Heart left ventricle (tissue), 16 donors: ENCODE results near the gene KLHL8. TPM values are rescaled to one million over a fixed set of nuclear protein-coding genes. Genes with fewer than 3 reads are reported as not detected.

Source experiments
- ATAC-seq, 4 donors: fragments of 200-7000 bp; cut with Tn5 transposase; one replicate each; pipeline ENCODE4 v1.9.1; 2020 to 2022; ENCODE audit warnings: moderate library complexity in 4 of 4, mild to moderate bottlenecking in 3 of 4, moderate number of reproducible peaks in 1 of 4
- DNase-seq, 5 donors: peaks; one replicate each; pipeline ENCODE4 v3.0.0-alpha.2; 2020
- H3K27ac ChIP-seq, 12 donors: fragments of 200-600 bp; sonication (generic) in 4 of 12; one replicate each; pipeline versions ENCODE4 v1.5.0 to v1.8.0; 2016 to 2022; ENCODE audit warnings: mild to moderate bottlenecking in 2 of 12
- H3K27me3 ChIP-seq, 9 donors: fragments of 200-600 bp; sonication (generic) in 2 of 9; one replicate each; pipeline versions ENCODE4 v1.5.1 to v1.8.0; 2016 to 2022; ENCODE audit warnings: mild to moderate bottlenecking in 3 of 9
- H3K36me3 ChIP-seq, 9 donors: fragments of 200-600 bp; sonication (generic) in 2 of 9; one replicate each; pipeline versions ENCODE4 v1.5.0 to v1.8.0; 2018 to 2022; ENCODE audit warnings: mild to moderate bottlenecking in 2 of 9
- H3K4me1 ChIP-seq, 12 donors: fragments of 200-600 bp; sonication (generic) in 4 of 12; one replicate each; pipeline versions ENCODE4 v1.5.0 to v1.8.0; 2016 to 2022; ENCODE audit warnings: mild to moderate bottlenecking in 3 of 12
- H3K4me3 ChIP-seq, 12 donors: fragments of 200-600 bp; sonication (generic) in 4 of 12; one replicate each; pipeline versions ENCODE4 v1.5.0 to v1.8.0; 2017 to 2022; ENCODE audit warnings: mild to moderate bottlenecking in 9 of 12, moderate library complexity in 4 of 12
- H3K9me3 ChIP-seq, 12 donors: fragments of 200-600 bp; sonication (generic) in 4 of 12; one replicate each; pipeline versions ENCODE4 v1.5.0 to v1.8.0; 2016 to 2022; ENCODE audit warnings: mild to moderate bottlenecking in 1 of 12
- CTCF ChIP-seq, 12 donors: fragments of 200-600 bp; sonication (generic) in 4 of 12; IDR thresholded peaks; one replicate each; pipeline versions ENCODE4 v1.5.0 to v1.8.0; 2018 to 2022; ENCODE audit warnings: antibody characterized with exemption in 12 of 12, mild to moderate bottlenecking in 5 of 12
- POLR2A ChIP-seq, 2 donors: fragments of 450-650 bp; IDR thresholded peaks; one replicate each; pipeline ENCODE4 v1.6.1; 2017; ENCODE audit warnings: antibody characterized with exemption in 2 of 2, mild to moderate bottlenecking in 2 of 2, moderate library complexity in 2 of 2
- WGBS, 4 donors: extraction: QIAGEN DNeasy Blood & Tissue Kit in 2 of 4; methylation state at CpG; one replicate each; pipeline versions ENCODE4 v1.1.5 to v1.1.7; 2013 to 2018; 5-methylcytosine and 5-hydroxymethylcytosine counted together
- intact Hi-C, 10 donors: fragments of 100-400 bp; cut with DNase I; formaldehyde crosslinking; loops; one replicate each; pipeline versions ENCODE4 v1.11.1 to v1.14.2; 2022
- polyA plus RNA-seq, 2 donors: library from polyadenylated mRNA; stranded (reverse); fragments of 200-250 nt; gene quantifications; one replicate each; pipeline ENCODE4 v1.2.3, GENCODE V29; 2013
- total RNA-seq, 9 donors: library from RNA; depleted of rRNA in 2 of 9; stranded (reverse); fragments of >200 nt in 2 of 9; fragmentation: NEBNext Ultra II Directional in 3 of 9; extraction: Animal tissue kit (Norgen Biotek cat#: 25700) in 3 of 9; gene quantifications; one replicate each; pipeline versions ENCODE4 v1.1.0 to v1.2.4, GENCODE V29; 2016 to 2023
- donor health status: ischemic (EF 13 %, LVEDD 7.1; RV severe dilation, severe dysfunction).
- donor health status: healthy with polysubstance abuse.
- donor health status: DM: no; HTN: yes; CAD: no.
- donor health status: DM: no; HTN: no; CAD: no.
- donor health status: ischemic (EF 25% LVEDD 6.9; RV normal size, moderate dysfunction).
- donor health status: ischemic (EF 25% LVEDD 5.7; RV mildly dilated, moderate dysfunction).
- donor health status: healthy.
- donor health status: DM: yes; HTN: yes; CAD: no.
- donor health status: ischemic (EF 35%, LVEDD 5.7; RV mildly dilated, moderate dysfunction).
- donor health status: nonischemic (EF 11% LVEDD 7.7; RV severe dilation, severe dysfunction).
- donor health status: DM: yes; HTN: yes; CAD: no.
- donor health status: PGD.
- donor health status: ischemic (EF 29% LVEDD 5.4; RV normal size, mild dysfunction).
- donor health status: nonischemic (EF 23%, LVEDD 6.1; RV moderate dilation, normal function).

KLHL8 gene
- total and polyA plus RNA-seq, 11 donors, result 2.9 to 14.7 (median 10.1) TPM

DNA sequence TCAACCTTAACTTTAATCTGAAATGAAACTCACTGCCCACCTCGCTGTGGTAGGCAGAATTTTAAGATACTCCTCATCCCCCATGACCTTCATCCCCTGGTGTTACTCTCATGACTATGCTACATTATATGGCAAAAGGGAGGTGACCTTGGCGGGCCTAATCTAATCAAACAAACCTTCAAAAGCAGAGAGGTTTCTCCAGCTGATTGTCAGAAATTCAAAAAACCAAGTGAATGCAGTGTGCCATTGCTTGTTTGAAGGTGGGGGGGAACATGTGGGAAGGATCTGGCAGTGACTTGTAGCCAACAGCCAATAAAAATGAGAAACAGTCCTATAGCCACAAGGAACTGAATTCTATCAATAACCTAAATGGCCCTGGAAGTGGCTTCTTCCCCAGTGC, 48.5 kb downstream of the KLHL8 start:
- 94 to 100% (median 96%) methylated on average over 2 of the region's 2 CpGs for WGBS, 4 donors
- Histone ChIP-seq H3K9me3 (no peaks in the 10 kb centered on the region), H3K4me1 (no peaks in the 10 kb centered on the region), H3K36me3 (peaks cover 0 to 43% (median 28%) of the 10 kb centered on the region in 9 donors), H3K4me3 (no peak overlapping the region), H3K27me3 (no peaks in the 10 kb centered on the region), H3K27ac (no peak overlapping the region)
- TF ChIP-seq CTCF (IDR thresholded peaks at IDR 0.05), result no peak
- intact Hi-C loops, result no loop called here
- ATAC-seq, result no peak
- no peak for DNase-seq

- WGBS, 4 donors, result 89 to 94% (median 93%) methylated on average over 2 to 3 of the region's 3 CpGs
- no peak overlapping the region for H3K27ac ChIP-seq
- no peak for ATAC-seq
- DNase-seq, result no peak
- no peaks in the 10 kb centered on the region for H3K9me3 ChIP-seq
- H3K4me3 ChIP-seq, result no peak overlapping the region
- TF ChIP-seq POLR2A (IDR thresholded peaks at IDR 0.05) (no peak), CTCF (IDR thresholded peaks at IDR 0.05) (no peak)
- intact Hi-C loops, result no loop called here
- no peaks in the 10 kb centered on the region for H3K27me3 ChIP-seq
- H3K36me3 ChIP-seq, result peaks cover 0 to 83% (median 27%) of the 10 kb centered on the region in 9 donors
- no peaks in the 10 kb centered on the region for H3K4me1 ChIP-seq
These were observed 54.0 kb downstream of the KLHL8 start for GRCh38 chr4:87166296-87166854.

GRCh38 chr4:87165892-87166291, 54.5 kb downstream of the KLHL8 start:
- Histone ChIP-seq H3K4me3 (no peak overlapping the region), H3K27me3 (no peaks in the 10 kb centered on the region), H3K4me1 (no peaks in the 10 kb centered on the region), H3K27ac (no peak overlapping the region), H3K9me3 (no peaks in the 10 kb centered on the region), H3K36me3 (peaks cover 0 to 84% (median 25%) of the 10 kb centered on the region in 9 donors)
- DNase-seq (no peak), ATAC-seq (no peak)
- intact Hi-C loops, result no loop called here
- no peak for TF ChIP-seq POLR2A (IDR thresholded peaks at IDR 0.05)
- no peak for TF ChIP-seq CTCF (IDR thresholded peaks at IDR 0.05)
- WGBS, 4 donors, result 90 to 96% (median 92%) methylated on average over 1 of the region's 1 CpG

- WGBS, 4 donors, result 57 to 82% (median 72%) methylated on average over 4 of the region's 4 CpGs
- Histone ChIP-seq H3K4me1 (no peaks in the 10 kb centered on the region), H3K27ac (no peak overlapping the region), H3K36me3 (no peaks in the 10 kb centered on the region), H3K4me3 (no peak overlapping the region), H3K9me3 (no peaks in the 10 kb centered on the region), H3K27me3 (no peaks in the 10 kb centered on the region)
- TF ChIP-seq CTCF (IDR thresholded peaks at IDR 0.05) (no peak), POLR2A (IDR thresholded peaks at IDR 0.05) (no peak)
- intact Hi-C loops, result loop anchor here in 4 of 10 donors (5.0 to 10.0 kb wide), 4 partner anchors 64 to 314 kb away; no protein-coding TSS in a partner anchor
- no peak for DNase-seq
- no peak for ATAC-seq
These were observed 67.1 kb downstream of the KLHL8 start for GRCh38 chr4:87153078-87153870.
